Upper lobe of right lung (tissue), 1 donor: ENCODE measurements around the gene EXOC4. TPM values are rescaled to one million over a fixed set of nuclear protein-coding genes. Genes with fewer than 3 reads are reported as not detected.
A peak's percentile ranks its signal among the peaks of the same experiment; 100 is the strongest.

ENCODE experiments used
- ATAC-seq: fragments of 200-7000 bp; cut with Tn5 transposase; one replicate; pipeline ENCODE4 v1.9.1; 2020; ENCODE audit warnings: mild to moderate bottlenecking, moderate library complexity
- DNase-seq: peaks from one replicate; pipeline ENCODE4 v3.0.0-alpha.2; 2020
- H3K27ac ChIP-seq: fragments of 200-600 bp; one replicate; pipeline ENCODE4 v1.8.0; 2022
- H3K27me3 ChIP-seq: fragments of 200-600 bp; one replicate; pipeline ENCODE4 v1.8.0; 2022; ENCODE audit warnings: mild to moderate bottlenecking
- H3K36me3 ChIP-seq: fragments of 200-600 bp; one replicate; pipeline ENCODE4 v1.8.0; 2022
- H3K4me1 ChIP-seq: fragments of 200-600 bp; one replicate; pipeline ENCODE4 v1.8.0; 2022
- H3K4me3 ChIP-seq: fragments of 200-600 bp; one replicate; pipeline ENCODE4 v1.8.0; 2022; ENCODE audit warnings: mild to moderate bottlenecking
- H3K9me3 ChIP-seq: fragments of 200-600 bp; one replicate; pipeline ENCODE4 v1.8.0; 2022
- CTCF ChIP-seq: fragments of 200-600 bp; IDR thresholded peaks from one replicate; pipeline ENCODE4 v1.8.0; 2022; ENCODE audit warnings: antibody characterized with exemption
- intact Hi-C: fragments of 100-400 bp; cut with DNase I; formaldehyde crosslinking; loops from one replicate; pipeline ENCODE4 v1.11.0; 2022
- total RNA-seq: library from RNA; stranded (reverse); fragmentation: NEBNext Ultra II Directional; extraction: Animal tissue kit (Norgen Biotek cat#: 25700); gene quantifications from one replicate; pipeline ENCODE4 v1.2.1, GENCODE V29; 2021
- donor health status: DM: no; HTN: yes; CAD: no; lungs with severe emphysema.

EXOC4 gene
- total RNA-seq, 1 donor from 2014 or later, result 73.5 TPM

DNA sequence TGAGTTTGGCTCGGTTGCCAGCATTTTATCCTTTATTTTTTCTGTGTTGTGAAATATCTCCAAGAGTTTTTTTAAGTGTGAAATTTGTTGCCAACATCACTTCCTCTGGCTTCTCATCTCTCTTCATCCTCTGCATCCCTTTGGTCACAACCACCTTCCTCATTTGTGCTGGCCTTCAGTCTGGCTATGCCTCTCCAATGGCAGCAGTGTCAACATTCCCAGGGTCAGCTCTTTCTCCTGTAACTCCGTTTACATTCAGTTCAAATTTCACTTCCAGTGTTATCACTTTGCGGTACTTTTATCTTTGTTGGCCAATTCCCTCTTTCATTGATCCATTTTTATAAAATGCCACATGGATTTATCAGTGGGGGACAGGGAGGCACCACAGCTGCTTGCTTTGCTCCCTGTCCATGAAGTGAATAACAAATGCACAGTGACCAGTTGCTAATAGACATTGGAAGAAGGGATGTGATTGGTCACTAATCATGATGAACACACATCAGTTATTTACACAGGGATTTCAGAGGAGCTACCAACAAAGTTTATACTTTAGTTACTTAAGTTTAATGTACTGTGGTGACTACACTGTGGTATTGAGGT is 562.8 kb downstream of the EXOC4 start:
- no peak for TF ChIP-seq CTCF
- intact Hi-C loops, result no loop called here
- no peaks in the 10 kb centered on the region for H3K27me3 ChIP-seq
- H3K36me3 ChIP-seq, result peaks cover 16% of the 10 kb centered on the region
- H3K9me3 ChIP-seq, result no peaks in the 10 kb centered on the region
- H3K4me3 ChIP-seq, result no peak overlapping the region
- H3K27ac ChIP-seq, result no peak overlapping the region
- ATAC-seq (no peak), DNase-seq (no peak)
- H3K4me1 ChIP-seq, result no peaks in the 10 kb centered on the region

DNA sequence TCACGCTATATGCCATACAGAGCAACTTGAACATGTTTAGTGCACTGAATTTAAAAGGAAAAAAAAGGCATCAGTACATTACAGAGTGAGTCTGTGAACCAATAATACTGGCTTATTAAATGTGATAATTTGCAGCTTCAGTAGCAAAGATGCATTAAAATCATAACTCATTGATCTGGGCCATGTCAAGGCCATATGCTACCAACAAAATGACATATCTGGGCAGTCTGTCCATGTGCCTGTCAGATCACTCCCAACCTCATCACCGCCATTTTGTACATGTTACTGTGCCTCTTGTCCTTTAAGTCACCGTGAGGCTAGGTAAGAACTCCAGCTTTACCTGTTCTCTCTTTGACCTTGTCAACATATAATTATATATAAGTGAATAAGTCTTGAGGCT is 566.8 kb downstream of the EXOC4 start:
- Histone ChIP-seq H3K4me1 (no peaks in the 10 kb centered on the region), H3K36me3 (peaks cover 16% of the 10 kb centered on the region), H3K27ac (no peak overlapping the region), H3K9me3 (no peaks in the 10 kb centered on the region), H3K4me3 (no peak overlapping the region), H3K27me3 (no peaks in the 10 kb centered on the region)
- DNase-seq, result no peak
- intact Hi-C loops, result no loop called here
- TF ChIP-seq CTCF, result no peak
- no peak for ATAC-seq

DNA sequence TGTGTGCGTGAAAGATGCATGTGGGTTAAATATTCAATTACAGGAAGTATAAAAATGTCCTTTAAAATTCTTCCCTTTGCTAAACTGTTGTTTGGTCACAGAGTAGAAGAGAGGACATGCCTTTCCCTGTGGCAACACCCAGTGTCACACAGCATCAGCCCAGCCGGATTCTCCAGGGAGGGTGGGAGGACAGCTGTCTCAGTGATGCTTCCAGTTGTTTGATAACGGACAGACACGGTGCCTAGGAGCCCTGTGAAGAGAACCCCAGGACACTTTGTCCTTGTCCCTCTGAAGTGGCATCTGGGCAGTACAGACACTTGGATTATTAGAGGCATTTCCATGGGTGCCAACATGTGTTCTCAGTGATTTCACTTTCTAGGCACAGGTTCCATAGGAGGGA is 567.7 kb downstream of the EXOC4 start:
- no peaks in the 10 kb centered on the region for H3K4me1 ChIP-seq
- no peaks in the 10 kb centered on the region for H3K9me3 ChIP-seq
- intact Hi-C loops, result no loop called here
- H3K27me3 ChIP-seq, result no peaks in the 10 kb centered on the region
- peak; percentile 15 for ATAC-seq
- no peak overlapping the region for H3K27ac ChIP-seq
- no peak overlapping the region for H3K4me3 ChIP-seq
- TF ChIP-seq CTCF, result no peak
- no peak for DNase-seq
- peaks cover 16% of the 10 kb centered on the region for H3K36me3 ChIP-seq

GRCh38 chr7:133821171-133821570 is 568.3 kb downstream of the EXOC4 start:
- Histone ChIP-seq H3K9me3 (no peaks in the 10 kb centered on the region), H3K4me1 (no peaks in the 10 kb centered on the region), H3K27me3 (no peaks in the 10 kb centered on the region), H3K4me3 (no peak overlapping the region), H3K27ac (no peak overlapping the region), H3K36me3 (peaks cover 16% of the 10 kb centered on the region)
- ATAC-seq (no peak), DNase-seq (no peak)
- no peak for TF ChIP-seq CTCF
- intact Hi-C loops, result no loop called here

DNA sequence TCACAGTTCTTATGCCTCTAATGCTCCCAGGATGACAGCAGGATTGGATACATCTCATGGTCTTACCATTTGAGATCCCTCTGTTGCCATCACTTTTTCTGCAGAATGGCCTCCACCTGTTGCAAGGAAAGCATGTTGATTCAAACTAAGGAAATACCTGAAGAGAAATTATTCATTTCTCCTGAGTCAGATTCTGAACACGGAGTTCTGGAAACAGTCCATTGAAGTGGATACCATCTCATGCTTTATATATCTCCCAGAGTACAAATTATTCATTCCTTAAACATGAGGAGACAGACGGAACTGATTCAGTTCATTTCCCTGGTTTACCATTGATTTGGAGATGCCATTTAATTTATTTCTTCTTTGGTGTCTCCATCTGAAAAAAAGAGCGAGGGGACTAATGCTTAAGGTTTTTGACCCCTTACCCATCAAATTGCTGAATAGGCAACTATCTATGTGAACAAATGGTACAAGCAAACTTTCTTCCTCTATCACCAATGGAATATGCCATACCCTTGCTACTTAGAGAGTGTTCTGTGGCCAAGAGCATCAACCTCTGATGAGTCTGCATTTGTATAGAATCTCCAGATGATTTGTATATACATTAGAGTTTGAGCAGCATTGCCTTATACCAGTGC is 569.2 kb downstream of the EXOC4 start:
- no peak for DNase-seq
- Histone ChIP-seq H3K27ac (no peak overlapping the region), H3K4me3 (no peak overlapping the region), H3K4me1 (no peaks in the 10 kb centered on the region), H3K9me3 (no peaks in the 10 kb centered on the region), H3K36me3 (peaks cover 16% of the 10 kb centered on the region), H3K27me3 (no peaks in the 10 kb centered on the region)
- ATAC-seq, result no peak
- TF ChIP-seq CTCF, result no peak
- intact Hi-C loops, result no loop called here
